Measurements from ENCODE around the gene GRIN2B. TPM values are rescaled to one million over a fixed set of nuclear protein-coding genes. Genes with fewer than 3 reads are reported as not detected.

GRIN2B gene
- total RNA-seq, 1 donor from 2014 or later = 1.4 TPM

- Histone ChIP-seq H3K36me3 (ENCODE audit: insufficient read depth, low read length) (no peaks in the 10 kb centered on the region), H3K9me3 (ENCODE audit: insufficient read depth, low read depth, low read length) (peaks cover 3% of the 10 kb centered on the region), H3K27ac (ENCODE audit: low read depth, low read length) (no peak overlapping the region), H3K4me2 (ENCODE audit: low read length) (no peak overlapping the region), H3K79me2 (ENCODE audit: insufficient read depth, low read length) (no peaks in the 10 kb centered on the region), H2AFZ (ENCODE audit: low read depth, low read length) (no peak overlapping the region), H3K27me3 (ENCODE audit: insufficient read depth, low read length) (no peaks in the 10 kb centered on the region), H3K4me3 (ENCODE audit: insufficient read depth, low read depth, low read length) (no peak overlapping the region), H4K20me1 (ENCODE audit: insufficient read depth, low read length) (no peaks in the 10 kb centered on the region), H3K9ac (ENCODE audit: low read length) (no peak overlapping the region), H3K4me1 (ENCODE audit: insufficient read depth, low read length) (no peaks in the 10 kb centered on the region)
- no peaks in the 10 kb centered on the region for H3K4me1 Mint-ChIP-seq (ENCODE audit: low read depth, unreplicated experiment)
- no peak overlapping the region for H3K27ac Mint-ChIP-seq (ENCODE audit: unreplicated experiment)
- no peak for FAIRE-seq
- TF ChIP-seq CTCF (IDR thresholded peaks at IDR 0.05; ENCODE audit: insufficient read depth, low read depth, low read length) (no peak), EZH2 (IDR thresholded peaks at IDR 0.05; ENCODE audit: insufficient read depth, low read length) (no peak)
- H3K36me3 Mint-ChIP-seq (ENCODE audit: low read depth, unreplicated experiment) = no peaks in the 10 kb centered on the region
- no peak for DNase-seq (ENCODE audit: low read depth)
- no peak overlapping the region for H3K4me3 Mint-ChIP-seq (ENCODE audit: unreplicated experiment)
- peaks cover 11% of the 10 kb centered on the region for H3K27me3 Mint-ChIP-seq (ENCODE audit: low read depth, unreplicated experiment)
- H3K9me3 Mint-ChIP-seq (ENCODE audit: unreplicated experiment) = no peaks in the 10 kb centered on the region
Observed at GRCh38 chr12:13961971-13962370, 19.4 kb downstream of the GRIN2B start.

GRCh38 chr12:13959131-13959723, 22.2 kb downstream of the GRIN2B start:
- H3K4me2 ChIP-seq (ENCODE audit: low read length) = no peak overlapping the region
- no peak overlapping the region for H3K4me3 ChIP-seq (ENCODE audit: insufficient read depth, low read depth, low read length)
- no peak for FAIRE-seq
- no peak overlapping the region for H3K27ac ChIP-seq (ENCODE audit: low read depth, low read length)
- H3K27me3 ChIP-seq (ENCODE audit: insufficient read depth, low read length) = no peaks in the 10 kb centered on the region
- no peak overlapping the region for H2AFZ ChIP-seq (ENCODE audit: low read depth, low read length)
- H3K4me1 ChIP-seq (ENCODE audit: insufficient read depth, low read length) = no peaks in the 10 kb centered on the region
- TF ChIP-seq CTCF (IDR thresholded peaks at IDR 0.05; ENCODE audit: insufficient read depth, low read depth, low read length) (no peak), EZH2 (IDR thresholded peaks at IDR 0.05; ENCODE audit: insufficient read depth, low read length) (no peak)
- H4K20me1 ChIP-seq (ENCODE audit: insufficient read depth, low read length) = no peaks in the 10 kb centered on the region
- Mint-ChIP-seq H3K36me3 (ENCODE audit: low read depth, unreplicated experiment) (no peaks in the 10 kb centered on the region), H3K9me3 (ENCODE audit: unreplicated experiment) (no peaks in the 10 kb centered on the region), H3K27ac (ENCODE audit: unreplicated experiment) (no peak overlapping the region), H3K4me3 (ENCODE audit: unreplicated experiment) (no peak overlapping the region), H3K27me3 (ENCODE audit: low read depth, unreplicated experiment) (peaks cover 3% of the 10 kb centered on the region), H3K4me1 (ENCODE audit: low read depth, unreplicated experiment) (no peaks in the 10 kb centered on the region)
- no peaks in the 10 kb centered on the region for H3K79me2 ChIP-seq (ENCODE audit: insufficient read depth, low read length)
- H3K9me3 ChIP-seq (ENCODE audit: insufficient read depth, low read depth, low read length) = peaks cover 3% of the 10 kb centered on the region
- no peak overlapping the region for H3K9ac ChIP-seq (ENCODE audit: low read length)
- DNase-seq (ENCODE audit: low read depth) = no peak
- no peaks in the 10 kb centered on the region for H3K36me3 ChIP-seq (ENCODE audit: insufficient read depth, low read length)

- Histone ChIP-seq H3K36me3 (ENCODE audit: insufficient read depth, low read length) (no peaks in the 10 kb centered on the region), H2AFZ (ENCODE audit: low read depth, low read length) (no peak overlapping the region), H4K20me1 (ENCODE audit: insufficient read depth, low read length) (no peaks in the 10 kb centered on the region), H3K27ac (ENCODE audit: low read depth, low read length) (no peak overlapping the region), H3K4me3 (ENCODE audit: insufficient read depth, low read depth, low read length) (no peak overlapping the region), H3K79me2 (ENCODE audit: insufficient read depth, low read length) (no peaks in the 10 kb centered on the region), H3K4me2 (ENCODE audit: low read length) (no peak overlapping the region), H3K4me1 (ENCODE audit: insufficient read depth, low read length) (no peaks in the 10 kb centered on the region), H3K9ac (ENCODE audit: low read length) (no peak overlapping the region), H3K27me3 (ENCODE audit: insufficient read depth, low read length) (no peaks in the 10 kb centered on the region), H3K9me3 (ENCODE audit: insufficient read depth, low read depth, low read length) (peaks cover 3% of the 10 kb centered on the region)
- DNase-seq (ENCODE audit: low read depth) (no peak), FAIRE-seq (no peak)
- H3K9me3 Mint-ChIP-seq (ENCODE audit: unreplicated experiment) = no peaks in the 10 kb centered on the region
- H3K27ac Mint-ChIP-seq (ENCODE audit: unreplicated experiment) = no peak overlapping the region
- H3K4me3 Mint-ChIP-seq (ENCODE audit: unreplicated experiment) = no peak overlapping the region
- H3K4me1 Mint-ChIP-seq (ENCODE audit: low read depth, unreplicated experiment) = peaks cover 8% of the 10 kb centered on the region
- no peaks in the 10 kb centered on the region for H3K36me3 Mint-ChIP-seq (ENCODE audit: low read depth, unreplicated experiment)
- H3K27me3 Mint-ChIP-seq (ENCODE audit: low read depth, unreplicated experiment) = no peaks in the 10 kb centered on the region
- TF ChIP-seq EZH2 (IDR thresholded peaks at IDR 0.05; ENCODE audit: insufficient read depth, low read length) (no peak), CTCF (IDR thresholded peaks at IDR 0.05; ENCODE audit: insufficient read depth, low read depth, low read length) (no peak)
Observed at GRCh38 chr12:13957576-13957975, 23.8 kb downstream of the GRIN2B start.
